ENCODE data around the gene EVPLL. TPM values are rescaled to one million over a fixed set of nuclear protein-coding genes. Genes with fewer than 3 reads are reported as not detected.
"Not testable (repeated sequence)": the region's sequence is repeated elsewhere in the genome, so short reads cannot be mapped to it uniquely, and the experiment has no call there.

Gene EVPLL
- total and polyA plus RNA-seq, 7 donors = 0.28 to 0.60 TPM; not detected in 5

- H3K36me3 ChIP-seq = no peaks in the 10 kb centered on the region
- WGBS, 2 donors = 56 to 66% methylated on average over 15 of the region's 15 CpGs
- peaks cover 0 to under 1% (median 0%) of the 10 kb centered on the region in 4 donors for H3K9me3 ChIP-seq
- peaks cover 8 to 47% (median 25%) of the 10 kb centered on the region in 3 donors for H3K27me3 ChIP-seq
- H3K27ac ChIP-seq = no peak overlapping the region
- H3K4me1 ChIP-seq = peaks cover 0 to 6% (median 3%) of the 10 kb centered on the region in 4 donors
- no peak overlapping the region for H3K4me3 ChIP-seq
- intact Hi-C loops (cut with DNase I) = no loop called here
- TF ChIP-seq EP300 (IDR thresholded peaks at IDR 0.05) (no peak), POLR2A (IDR thresholded peaks at IDR 0.05) (no peak), CTCF (IDR thresholded peaks at IDR 0.05) (no peak), POLR2AphosphoS5 (IDR thresholded peaks at IDR 0.05) (no peak)
- DNase-seq = peak; percentile 48
Observed at GRCh38 chr17:18380471-18381157, 3.0 kb downstream of the EVPLL start.

- intact Hi-C loops (cut with DNase I) = no loop called here
Observed at GRCh38 chr17:18381158-18381952, 3.8 kb downstream of the EVPLL start.

GRCh38 chr17:18381953-18382245, 4.3 kb downstream of the EVPLL start:
- Histone ChIP-seq H3K27ac (no peak overlapping the region), H3K4me1 (peaks cover 0 to 6% (median 3%) of the 10 kb centered on the region in 4 donors), H3K4me3 (no peak overlapping the region), H3K27me3 (peaks cover 8 to 47% (median 25%) of the 10 kb centered on the region in 3 donors), H3K36me3 (no peaks in the 10 kb centered on the region), H3K9me3 (no peaks in the 10 kb centered on the region)
- TF ChIP-seq POLR2A (IDR thresholded peaks at IDR 0.05) = no peak
- TF ChIP-seq POLR2AphosphoS5 (IDR thresholded peaks at IDR 0.05) = no peak
- no peak for TF ChIP-seq EP300 (IDR thresholded peaks at IDR 0.05)
- TF ChIP-seq CTCF (IDR thresholded peaks at IDR 0.05) = no peak
- peak; percentile 21 for DNase-seq
- WGBS, 2 donors = 88 to 90% methylated on average over 3 of the region's 3 CpGs
- intact Hi-C loops (cut with DNase I) = no loop called here

More at GRCh38 chr17:18381158-18381952, 3.8 kb downstream of the EVPLL start:
- Histone ChIP-seq H3K9me3 (no peaks in the 10 kb centered on the region), H3K36me3 (no peaks in the 10 kb centered on the region), H3K27ac (no peak overlapping the region), H3K4me3 (no peak overlapping the region), H3K27me3 (peaks cover 8 to 47% (median 25%) of the 10 kb centered on the region in 3 donors), H3K4me1 (peaks cover 0 to 6% (median 3%) of the 10 kb centered on the region in 4 donors)
- no peak for TF ChIP-seq CTCF (IDR thresholded peaks at IDR 0.05)
- TF ChIP-seq POLR2A (IDR thresholded peaks at IDR 0.05) = no peak
- TF ChIP-seq POLR2AphosphoS5 (IDR thresholded peaks at IDR 0.05) = no peak
- TF ChIP-seq EP300 (IDR thresholded peaks at IDR 0.05) = no peak
- WGBS, 2 donors = 91 to 92% methylated on average over 23 of the region's 23 CpGs
- DNase-seq = peak; percentile 49

- 73 to 75% methylated on average over 36 of the region's 36 CpGs for WGBS, 2 donors
Observed at GRCh38 chr17:18382441-18383078, 5.0 kb downstream of the EVPLL start.

GRCh38 chr17:18383079-18383481, 5.5 kb downstream of the EVPLL start:
- peaks cover 8 to 47% (median 25%) of the 10 kb centered on the region in 3 donors for H3K27me3 ChIP-seq

More at GRCh38 chr17:18382441-18383078, 5.0 kb downstream of the EVPLL start:
- peaks cover 0 to 6% (median 3%) of the 10 kb centered on the region in 4 donors for H3K4me1 ChIP-seq
- H3K9me3 ChIP-seq = no peaks in the 10 kb centered on the region
- H3K27ac ChIP-seq = no peak overlapping the region
- TF ChIP-seq POLR2A (IDR thresholded peaks at IDR 0.05) (no peak), POLR2AphosphoS5 (IDR thresholded peaks at IDR 0.05) (no peak), EP300 (IDR thresholded peaks at IDR 0.05) (no peak), CTCF (IDR thresholded peaks at IDR 0.05) (no peak)
- intact Hi-C loops (cut with DNase I) = no loop called here
- H3K36me3 ChIP-seq = no peaks in the 10 kb centered on the region
- H3K27me3 ChIP-seq = peaks cover 8 to 47% (median 25%) of the 10 kb centered on the region in 3 donors
- DNase-seq = peak; percentile 58
- H3K4me3 ChIP-seq = no peak overlapping the region

GRCh38 chr17:18384271-18384670, 6.7 kb downstream of the EVPLL start:
- H3K27me3 ChIP-seq = peaks cover 8 to 47% (median 25%) of the 10 kb centered on the region in 3 donors
- H3K4me1 ChIP-seq; H3K36me3 ChIP-seq; H3K4me3 ChIP-seq; intact Hi-C loops (cut with DNase I); H3K27ac ChIP-seq; H3K9me3 ChIP-seq; DNase-seq: not testable (repeated sequence)
- WGBS, 2 donors = 90 to 92% methylated on average over 7 of the region's 7 CpGs

More at GRCh38 chr17:18383079-18383481, 5.5 kb downstream of the EVPLL start:
- H3K36me3 ChIP-seq; intact Hi-C loops (cut with DNase I); H3K4me3 ChIP-seq; H3K4me1 ChIP-seq; H3K27ac ChIP-seq; H3K9me3 ChIP-seq: not testable (repeated sequence)
- 20 to 37% methylated on average over 36 of the region's 36 CpGs for WGBS, 2 donors
- DNase-seq = peak; percentile 38

- H3K4me1 ChIP-seq; intact Hi-C loops (cut with DNase I); DNase-seq; H3K27ac ChIP-seq; H3K4me3 ChIP-seq; H3K36me3 ChIP-seq; H3K9me3 ChIP-seq: not testable (repeated sequence)
- H3K27me3 ChIP-seq = peaks cover 5 to 16% (median 8%) of the 10 kb centered on the region in 3 donors
- 84 to 89% methylated on average over 5 of the region's 5 CpGs for WGBS, 2 donors
Observed at GRCh38 chr17:18387583-18387982, 10.0 kb downstream of the EVPLL start.

Data from sigmoid colon (tissue), 7 donors.